Measurements from ENCODE around the gene ANO1.

- TF ChIP-seq CTCF (IDR thresholded peaks at IDR 0.05) (no peak), POLR2A (IDR thresholded peaks at IDR 0.05) (no peak)
Measured at GRCh38 chr11:70034740-70035365, 43.3 kb upstream of the ANO1 start.
